GM18870 (cell line): ENCODE measurements around the gene TRPM5.

Experiments used
- ATAC-seq: cut with Tn5 transposase; IDR thresholded peaks from one replicate; pipeline ENCODE4 v1.9.1; 2021; ENCODE audit warnings: moderate library complexity; ENCODE audit not compliant: unreplicated experiment

Gene TRPM5

DNA sequence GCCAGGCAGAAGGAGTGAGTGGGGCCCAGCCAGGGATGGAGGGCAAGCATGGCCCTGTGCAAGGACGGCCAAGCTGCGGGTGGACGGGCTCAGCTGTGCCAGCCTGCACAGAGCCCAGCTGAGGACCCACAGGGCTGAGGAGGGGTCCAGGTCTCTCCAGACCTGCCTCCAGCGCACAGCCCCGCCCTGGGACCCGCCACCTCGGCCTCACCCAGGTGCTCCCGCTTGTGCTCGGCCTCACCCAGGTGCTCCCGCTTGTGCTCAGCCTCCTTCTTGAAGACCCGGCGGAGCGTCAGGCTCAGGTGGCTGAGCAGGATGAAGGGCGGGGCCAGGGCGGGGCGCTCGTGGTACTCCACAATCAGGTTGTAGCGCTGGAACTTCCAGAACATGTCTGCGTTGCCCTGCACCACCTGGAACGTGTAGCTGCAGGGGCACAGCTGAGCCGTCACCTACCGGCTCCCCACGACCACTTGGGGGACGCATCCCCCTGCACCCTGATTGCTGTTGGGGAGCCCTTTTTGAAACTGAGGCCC is 37.4 kb downstream of the TRPM5 start:
- no peak for ATAC-seq

DNA sequence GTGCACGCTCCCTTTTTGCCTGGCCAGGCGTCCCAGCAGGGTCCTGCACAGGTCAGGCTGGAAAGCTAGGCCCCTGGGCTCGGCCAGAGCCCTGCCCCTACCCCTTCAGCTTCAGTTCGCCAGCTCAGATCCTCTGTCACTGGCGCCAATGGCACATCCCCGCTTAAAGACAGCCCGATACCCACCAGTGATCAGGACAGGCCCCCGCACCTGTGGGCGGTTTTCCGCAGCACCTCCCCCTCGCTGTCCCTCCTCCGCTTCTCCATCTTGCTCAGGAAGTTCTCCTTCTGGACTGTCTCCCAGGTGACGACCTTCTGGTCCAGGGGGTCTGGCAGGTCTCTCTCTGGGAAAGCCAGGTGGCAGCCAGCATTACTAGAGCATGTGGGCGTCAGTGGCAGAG is 37.9 kb downstream of the TRPM5 start:
- no peak for ATAC-seq

DNA sequence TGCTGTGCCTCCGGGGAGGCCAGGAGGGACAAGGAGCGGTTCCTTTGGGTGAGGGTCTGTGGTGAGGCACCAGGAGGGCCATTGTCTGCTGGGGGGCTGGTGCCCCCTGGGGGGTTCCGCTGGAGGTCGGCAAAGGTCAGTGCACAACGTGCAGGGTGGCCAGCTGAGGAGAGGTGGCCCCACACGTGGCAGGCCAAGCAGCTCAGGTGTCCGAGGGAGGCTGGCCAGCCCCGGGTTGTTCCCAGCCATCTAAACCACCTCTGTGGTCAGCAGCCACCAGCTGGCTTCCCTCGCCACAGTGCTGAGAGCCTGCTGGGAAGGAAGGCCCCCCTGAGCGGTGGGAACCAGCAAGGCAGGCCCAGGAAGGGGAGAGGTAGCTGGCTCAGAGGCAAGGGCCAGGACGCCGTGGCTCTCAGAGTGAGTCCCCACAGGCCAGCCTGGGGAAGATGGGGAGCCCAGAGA is 39.5 kb downstream of the TRPM5 start:
- ATAC-seq, result no peak

DNA sequence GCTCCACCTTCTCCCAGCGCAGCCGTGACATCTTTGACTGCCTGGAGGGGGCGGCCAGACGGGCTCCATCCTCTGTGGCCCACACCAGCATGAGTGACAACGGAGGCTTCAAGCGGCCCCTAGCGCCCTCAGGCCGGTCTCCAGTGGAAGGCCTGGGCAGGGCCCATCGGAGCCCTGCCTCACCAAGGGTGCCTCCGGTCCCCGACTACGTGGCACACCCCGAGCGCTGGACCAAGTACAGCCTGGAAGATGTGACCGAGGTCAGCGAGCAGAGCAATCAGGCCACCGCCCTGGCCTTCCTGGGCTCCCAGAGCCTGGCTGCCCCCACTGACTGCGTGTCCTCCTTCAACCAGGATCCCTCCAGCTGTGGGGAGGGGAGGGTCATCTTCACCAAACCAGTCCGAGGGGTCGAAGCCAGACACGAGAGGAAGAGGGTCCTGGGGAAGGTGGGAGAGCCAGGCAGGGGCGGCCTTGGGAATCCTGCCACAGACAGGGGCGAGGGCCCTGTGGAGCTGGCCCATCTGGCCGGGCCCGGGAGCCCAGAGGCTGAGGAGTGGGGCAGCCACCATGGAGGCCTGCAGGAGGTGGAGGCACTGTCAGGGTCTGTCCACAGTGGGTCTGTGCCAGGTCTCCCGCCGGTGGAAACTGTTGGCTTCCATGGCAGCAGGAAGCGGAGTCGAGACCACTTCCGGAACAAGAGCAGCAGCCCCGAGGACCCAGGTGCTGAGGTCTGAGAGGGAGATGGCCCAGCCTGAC is 41.2 kb downstream of the TRPM5 start:
- no peak for ATAC-seq

DNA sequence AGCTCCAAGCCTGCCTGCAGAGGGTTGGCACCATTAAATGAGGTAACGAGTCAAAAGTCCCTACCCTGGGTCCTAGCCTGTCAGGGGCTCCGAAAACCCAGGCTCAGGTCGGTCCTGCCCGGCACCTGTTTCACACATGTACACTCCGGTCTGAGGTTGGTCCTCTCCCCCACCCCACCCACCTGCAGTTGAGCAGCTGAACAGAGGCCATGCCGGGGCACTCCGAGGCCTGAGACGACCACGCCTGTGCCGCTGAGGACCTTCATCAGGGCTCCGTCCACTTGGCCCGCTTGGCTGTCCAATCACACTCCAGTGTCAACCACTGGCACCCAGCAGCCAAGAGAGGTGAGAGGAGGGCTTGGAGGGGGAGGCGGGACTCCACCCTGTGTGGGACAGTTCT is 42.2 kb downstream of the TRPM5 start:
- ATAC-seq, result no peak

DNA sequence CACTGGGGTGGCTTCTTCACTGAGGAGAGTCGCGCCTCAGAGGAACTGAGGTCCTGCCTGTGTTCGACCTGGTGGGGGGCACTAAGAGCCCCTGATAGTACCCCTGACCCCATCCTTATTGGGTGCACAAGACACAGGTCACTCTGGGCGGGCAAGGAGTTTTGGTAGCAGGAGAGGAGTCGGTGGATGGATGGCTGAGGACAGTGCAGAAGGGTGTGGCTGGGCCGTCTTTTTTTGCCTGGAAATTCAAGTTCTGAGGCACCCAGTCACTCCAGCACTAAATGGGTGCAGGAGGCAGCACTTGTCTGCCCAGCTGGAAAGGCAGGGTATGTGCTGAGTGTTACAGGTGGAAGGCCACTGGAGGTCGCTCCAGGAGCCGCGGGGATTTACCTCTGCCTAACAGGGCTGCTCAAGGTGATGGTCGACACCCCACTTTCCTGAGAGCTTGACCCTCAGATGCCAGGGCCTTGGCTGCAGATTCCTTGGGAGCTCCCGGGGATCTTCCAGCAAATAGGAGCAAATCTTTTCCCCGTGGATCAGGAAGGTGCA is 42.8 kb downstream of the TRPM5 start:
- ATAC-seq, result no peak

DNA sequence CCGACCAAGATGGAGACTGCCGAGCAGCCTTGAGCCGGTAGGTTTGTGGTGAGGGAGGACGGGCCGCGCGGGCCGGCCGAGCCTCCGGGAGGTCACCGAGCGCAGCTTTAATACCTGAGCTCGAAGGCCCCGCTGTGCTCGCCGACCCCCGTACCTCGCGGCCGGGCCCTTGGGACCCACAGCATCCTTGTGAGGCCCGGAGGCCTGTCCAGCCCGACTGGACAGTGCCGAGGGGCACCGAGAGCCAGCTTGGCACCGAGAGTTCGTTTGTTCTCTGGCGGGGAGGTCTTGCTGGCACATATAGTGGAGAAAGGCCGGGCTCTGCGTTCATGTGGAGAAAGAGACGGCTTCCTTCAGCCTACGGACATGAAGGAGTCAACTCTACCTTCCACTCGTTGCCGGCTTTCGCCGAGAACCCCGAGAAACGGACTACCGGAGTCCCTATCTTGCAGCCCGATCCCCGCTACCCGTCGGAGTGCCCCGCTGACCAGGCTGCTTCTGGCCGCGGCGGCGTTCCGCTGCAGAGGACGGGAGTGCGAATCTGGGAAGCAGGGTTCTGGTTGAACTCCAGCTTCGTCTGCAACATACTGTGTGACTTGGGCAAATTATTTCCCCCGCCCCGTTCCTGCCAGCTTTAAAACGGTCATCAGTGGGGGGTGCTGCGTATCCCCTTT is 43.4 kb downstream of the TRPM5 start:
- peak; percentile 6 for ATAC-seq

DNA sequence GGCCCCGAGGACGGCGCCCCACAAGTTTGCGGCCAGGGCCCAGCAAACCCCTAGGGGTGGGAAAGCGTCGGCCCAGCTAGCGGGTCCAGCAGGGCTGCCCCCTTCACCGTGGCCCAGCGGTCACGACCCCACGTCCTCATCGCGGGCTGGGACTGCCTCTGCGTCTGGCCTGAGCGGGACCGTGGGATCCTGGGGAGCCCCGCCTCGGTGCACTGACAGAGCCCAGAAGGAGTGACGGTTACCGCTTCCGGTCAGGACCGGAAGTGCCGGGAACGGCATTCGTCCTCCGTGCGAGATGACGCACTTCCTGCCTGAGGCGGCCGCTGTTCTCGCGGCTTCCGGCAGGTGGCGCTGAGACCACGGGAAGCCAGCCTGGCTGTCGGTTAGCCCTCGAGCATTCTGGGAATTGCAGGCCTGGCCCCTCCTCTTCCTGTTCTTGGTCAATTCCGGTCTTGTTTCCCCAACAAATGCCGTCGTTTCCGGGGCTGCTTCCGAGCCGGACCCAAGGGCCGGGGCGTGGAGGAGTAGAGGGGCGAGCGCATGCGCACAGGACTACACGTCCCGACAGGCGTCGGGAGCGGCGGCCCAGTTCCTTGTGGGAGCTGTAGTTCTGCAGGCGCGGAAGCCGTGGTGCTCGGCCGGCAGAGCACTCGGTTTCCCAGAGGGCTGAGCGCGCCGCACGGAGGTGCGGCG is 44.1 kb downstream of the TRPM5 start, which contains the start of gene TSSC4:
Gene TSSC4 (plus strand): TSS at position 682 of the 693 bp plus-strand sequence. CDS start 1,884 bp downstream, outside the sequence.
- ATAC-seq, result peak; percentile 78

DNA sequence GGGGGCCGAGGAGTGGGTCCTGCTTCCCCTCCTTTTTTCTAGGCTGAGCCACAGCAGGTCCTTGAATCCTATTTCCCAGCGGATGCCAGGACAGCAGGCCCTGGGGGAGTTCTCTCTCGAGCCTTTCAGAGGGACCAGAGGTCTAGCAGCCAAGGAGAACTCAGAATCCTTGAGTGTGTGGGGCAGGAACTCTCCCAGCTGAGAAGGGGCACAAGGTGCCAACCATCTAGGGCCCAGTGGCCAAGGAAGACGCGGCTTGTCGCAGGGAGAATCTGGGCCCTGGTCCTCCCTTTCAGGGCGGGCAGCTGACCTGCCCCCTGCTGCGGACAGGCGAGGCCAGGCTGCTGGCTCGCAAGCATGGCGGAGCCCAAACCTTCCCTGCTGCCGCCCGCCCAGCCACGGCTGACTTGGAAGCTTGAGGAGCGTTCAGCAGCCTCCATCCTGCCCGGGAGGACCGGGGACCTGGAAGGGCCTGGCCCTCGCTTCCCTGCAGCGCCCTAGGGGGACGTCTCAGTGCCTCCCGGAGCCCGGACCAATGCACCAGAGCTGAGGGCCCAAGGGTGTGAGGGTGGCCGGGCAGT is 44.7 kb downstream of the TRPM5 start:
- no peak for ATAC-seq

DNA sequence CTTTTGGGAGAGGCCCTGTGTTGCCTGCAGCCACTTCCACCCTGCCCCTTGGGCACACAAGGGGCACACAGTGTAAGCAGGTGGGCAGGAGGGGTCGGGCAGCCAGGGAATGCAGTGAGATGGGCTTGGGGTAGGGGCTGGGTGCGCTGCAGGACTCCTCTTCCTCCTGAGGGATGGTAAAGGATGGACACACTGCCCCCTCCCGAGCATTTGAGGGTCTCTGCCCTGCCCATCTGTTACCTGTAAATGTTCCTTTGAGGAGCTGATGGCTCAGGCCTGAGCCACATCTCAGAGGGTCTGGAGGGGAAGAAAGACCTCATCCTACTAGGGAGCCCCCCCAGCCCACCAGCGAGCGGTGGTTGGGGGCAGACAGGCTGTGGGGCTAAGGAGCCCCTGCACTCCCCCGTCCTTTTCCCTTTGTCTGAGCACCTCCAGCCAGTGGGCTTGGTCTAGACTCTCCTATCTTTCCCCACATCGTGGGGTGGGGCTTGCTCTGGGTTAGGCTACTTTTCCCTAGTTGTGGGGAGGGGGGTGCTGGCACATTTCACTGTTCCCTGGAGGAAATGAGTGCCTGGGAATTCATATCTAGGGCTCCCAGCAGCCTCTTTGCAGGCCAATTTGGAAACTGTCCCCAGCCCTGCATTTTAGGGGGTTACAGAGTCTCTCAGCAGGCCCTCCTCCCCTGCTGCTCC is 45.5 kb downstream of the TRPM5 start:
- ATAC-seq, result no peak

DNA sequence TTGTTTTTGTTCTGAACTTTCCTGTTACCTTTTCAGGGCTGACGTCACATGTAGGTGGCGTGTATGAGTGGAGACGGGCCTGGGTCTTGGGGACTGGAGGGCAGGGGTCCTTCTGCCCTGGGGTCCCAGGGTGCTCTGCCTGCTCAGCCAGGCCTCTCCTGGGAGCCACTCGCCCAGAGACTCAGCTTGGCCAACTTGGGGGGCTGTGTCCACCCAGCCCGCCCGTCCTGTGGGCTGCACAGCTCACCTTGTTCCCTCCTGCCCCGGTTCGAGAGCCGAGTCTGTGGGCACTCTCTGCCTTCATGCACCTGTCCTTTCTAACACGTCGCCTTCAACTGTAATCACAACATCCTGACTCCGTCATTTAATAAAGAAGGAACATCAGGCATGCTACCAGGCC is 47.3 kb downstream of the TRPM5 start:
- no peak for ATAC-seq

DNA sequence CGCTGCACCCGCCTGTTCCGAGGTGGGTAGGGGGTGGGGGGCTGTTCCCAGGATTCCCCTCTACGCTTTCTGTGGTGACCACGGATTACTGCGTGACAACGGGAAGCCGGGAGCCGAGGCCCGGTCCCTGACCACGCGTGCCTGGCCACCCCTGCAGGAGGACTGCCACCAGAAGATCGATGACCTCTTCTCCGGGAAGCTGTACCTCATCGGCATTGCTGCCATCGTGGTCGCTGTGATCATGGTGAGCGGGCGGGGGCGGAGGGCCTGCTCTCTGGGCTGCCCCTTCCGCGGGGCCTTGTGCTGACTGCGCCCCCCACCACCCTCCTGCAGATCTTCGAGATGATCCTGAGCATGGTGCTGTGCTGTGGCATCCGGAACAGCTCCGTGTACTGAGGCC is 47.8 kb downstream of the TRPM5 start:
- ATAC-seq, result no peak

DNA sequence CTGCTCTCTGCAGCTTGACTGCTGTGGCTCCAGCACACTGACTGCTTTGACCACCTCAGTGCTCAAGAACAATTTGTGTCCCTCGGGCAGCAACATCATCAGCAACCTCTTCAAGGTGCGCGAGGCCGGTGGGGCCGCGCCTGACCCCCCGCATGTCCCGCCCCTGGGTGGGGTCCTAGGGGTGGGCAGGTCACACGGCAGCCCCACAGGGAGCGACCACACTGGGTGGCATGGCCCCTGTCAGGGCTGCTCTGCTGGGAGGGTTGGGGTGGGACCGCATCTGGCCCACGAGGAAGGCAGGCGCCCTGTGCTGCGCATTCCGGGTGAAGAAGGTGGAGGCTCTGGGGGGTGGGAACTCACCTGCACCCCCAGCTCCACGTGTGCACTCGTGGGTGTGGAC is 48.5 kb downstream of the TRPM5 start:
- no peak for ATAC-seq

DNA sequence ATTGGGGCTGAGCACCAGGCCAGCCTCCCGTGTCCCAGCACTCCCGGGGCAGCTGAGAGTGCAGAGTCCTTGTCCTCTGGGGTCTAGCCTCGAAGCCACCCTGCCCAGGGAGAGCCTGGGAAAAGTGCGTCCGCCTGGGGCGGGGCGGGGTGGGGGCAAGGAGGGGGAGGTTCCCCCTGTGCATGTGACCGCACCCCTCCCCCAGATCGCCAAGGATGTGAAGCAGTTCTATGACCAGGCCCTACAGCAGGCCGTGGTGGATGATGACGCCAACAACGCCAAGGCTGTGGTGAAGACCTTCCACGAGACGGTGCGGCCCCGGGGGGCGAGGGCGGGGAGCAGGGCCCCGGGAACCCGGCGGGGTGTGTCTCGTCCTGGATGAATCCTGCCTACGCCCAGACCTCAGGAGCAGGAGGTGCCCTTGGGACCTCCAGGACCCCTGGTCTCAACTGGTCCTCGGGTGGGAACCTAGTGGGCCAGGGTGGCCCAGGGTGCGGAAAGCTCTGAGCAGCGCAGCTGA is 49.0 kb downstream of the TRPM5 start:
- no peak for ATAC-seq

DNA sequence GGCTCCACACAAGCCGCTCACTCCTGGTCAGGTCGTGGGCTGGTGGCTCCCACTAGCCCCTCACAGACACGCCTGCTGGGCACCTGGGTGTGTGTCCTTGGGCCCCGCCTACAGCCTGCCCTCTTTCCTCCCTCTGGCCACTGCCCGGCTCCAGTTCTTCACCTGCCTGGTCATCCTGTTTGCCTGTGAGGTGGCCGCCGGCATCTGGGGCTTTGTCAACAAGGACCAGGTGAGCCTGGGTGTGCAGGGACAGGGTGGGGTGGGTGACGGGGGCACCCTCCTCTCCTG is 49.6 kb downstream of the TRPM5 start:
- ATAC-seq, result no peak
